NOMO-1 treated with dmso at 0.1 percent for 144 hours (cell line): ENCODE measurements around the gene TYW1.
"Not testable (repeated sequence)": the region's sequence is repeated elsewhere in the genome, so short reads cannot be mapped to it uniquely, and the experiment has no call there.

Experiments
- DNase-seq: peaks from one replicate; lab custom pipeline; 2025; ENCODE audit not compliant: unreplicated experiment; lab: John Stamatoyannopoulos, UW

Gene TYW1

DNA sequence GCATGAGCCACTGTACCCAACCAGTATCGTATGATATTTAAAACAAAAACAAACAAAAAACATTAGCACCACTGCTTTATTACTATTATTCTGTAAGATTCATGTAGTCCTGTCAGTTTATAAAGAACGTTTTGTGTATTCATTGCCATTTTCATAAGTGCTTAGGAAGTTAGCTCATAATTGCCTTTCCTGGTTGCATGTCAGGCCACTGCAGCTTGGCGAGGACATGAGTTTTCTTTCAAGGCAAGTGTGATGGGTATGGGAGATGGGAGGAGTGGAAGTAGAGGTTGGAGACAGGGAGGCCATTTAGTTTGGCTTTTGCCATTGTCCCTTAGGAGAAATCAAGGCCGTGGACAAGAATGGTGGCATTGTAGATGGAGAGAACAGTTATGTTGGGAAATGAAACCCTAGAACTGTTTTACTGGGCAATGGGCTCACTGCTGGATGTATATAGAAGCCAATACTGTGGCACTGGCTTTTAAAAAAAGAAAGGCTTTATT, 48.9 kb downstream of the TYW1 start:
- DNase-seq = no peak

DNA sequence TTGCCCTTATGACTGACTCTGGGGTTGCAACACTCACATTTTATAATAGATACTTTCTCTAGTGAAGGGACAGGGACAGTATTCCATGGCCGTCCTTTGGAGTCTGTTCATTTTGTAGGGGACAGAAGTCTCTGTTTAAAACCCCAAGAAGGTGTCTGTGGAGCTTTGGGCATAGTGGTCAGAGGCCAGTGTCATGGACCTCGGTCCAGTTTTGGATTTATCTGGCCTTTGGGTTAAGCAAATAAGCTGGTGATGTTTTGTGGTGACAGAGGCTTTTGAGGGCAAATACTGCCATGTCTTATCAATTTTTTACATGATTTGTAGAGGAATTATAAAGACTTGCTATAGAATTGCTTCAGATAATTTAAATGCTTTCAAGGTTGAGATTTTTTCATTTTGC, 50.2 kb downstream of the TYW1 start:
- DNase-seq = not testable (repeated sequence)

DNA sequence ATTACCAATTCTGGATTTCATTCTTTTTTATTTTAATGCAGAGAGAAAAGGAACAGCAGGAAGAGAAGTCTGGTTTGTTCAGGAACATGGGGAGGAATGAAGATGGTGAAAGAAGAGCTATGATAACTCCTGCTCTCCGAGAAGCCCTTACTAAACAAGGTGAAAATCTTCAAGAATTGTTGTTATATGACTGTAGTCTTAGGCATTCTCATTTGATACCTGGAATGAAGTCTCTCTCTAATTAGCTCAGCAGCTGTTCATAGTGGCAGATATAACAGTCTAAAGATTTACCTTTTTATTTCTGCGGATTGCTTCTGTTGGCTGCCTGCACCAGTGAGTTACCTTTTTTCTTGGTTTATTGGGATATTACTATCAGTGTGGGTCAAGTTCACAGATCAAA, 53.3 kb downstream of the TYW1 start:
- DNase-seq = not testable (repeated sequence)

DNA sequence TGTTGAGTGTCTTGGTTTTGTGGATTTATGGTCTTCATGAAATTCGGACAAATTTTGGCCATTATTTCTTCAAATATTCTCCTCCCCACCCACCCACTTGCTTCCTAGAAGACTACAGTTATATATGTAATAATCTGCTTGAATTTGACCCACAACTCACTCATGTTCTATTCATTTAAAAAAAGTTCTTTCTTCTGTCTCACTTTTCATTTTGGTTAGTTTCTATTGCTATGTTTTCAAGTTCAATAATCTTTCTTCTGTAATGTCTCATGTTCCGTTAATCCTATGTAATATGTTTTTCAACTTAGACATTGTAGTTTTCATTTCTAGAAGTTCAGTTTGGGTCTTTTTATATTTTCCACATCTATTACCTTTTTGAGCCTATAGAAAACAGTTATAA, 55.5 kb downstream of the TYW1 start:
- not testable (repeated sequence) for DNase-seq

DNA sequence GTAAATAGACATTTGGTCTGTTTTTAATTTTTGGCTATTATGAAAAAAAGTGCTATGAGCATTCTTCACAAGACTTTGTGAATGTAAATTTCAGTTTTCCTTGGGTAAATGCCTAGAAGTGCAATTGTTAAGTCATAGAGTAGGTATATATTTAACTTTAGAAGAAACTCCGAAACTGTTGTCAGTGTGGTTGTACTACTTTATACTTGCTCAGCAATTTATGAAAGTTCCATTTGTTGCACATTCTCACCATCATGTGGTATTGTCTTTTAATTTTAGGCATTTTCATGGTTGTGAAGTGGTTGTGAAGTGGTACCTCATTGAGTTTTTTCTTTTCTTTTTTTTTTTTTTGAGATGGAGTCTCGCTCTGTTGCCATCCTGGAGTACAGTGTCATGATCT, 60.0 kb downstream of the TYW1 start:
- no peak for DNase-seq

DNA sequence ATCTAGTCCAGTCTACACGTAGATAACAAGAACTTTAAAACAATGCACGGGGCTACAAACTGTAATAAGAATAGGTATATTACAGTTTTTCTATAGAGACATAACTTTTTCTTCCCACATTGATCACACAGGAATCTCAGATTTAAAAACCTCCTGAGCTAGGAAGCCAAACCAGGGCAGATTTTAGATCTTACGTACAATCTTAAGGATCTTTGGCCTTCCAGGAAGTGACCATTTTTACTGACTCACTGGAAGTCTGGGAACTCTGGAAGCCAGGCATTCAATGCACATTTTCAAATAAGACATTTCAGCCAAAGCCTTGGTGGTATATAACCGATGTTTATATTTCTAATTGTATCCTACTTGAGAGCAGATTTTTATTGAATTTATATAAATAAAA, 64.7 kb downstream of the TYW1 start:
- not testable (repeated sequence) for DNase-seq

DNA sequence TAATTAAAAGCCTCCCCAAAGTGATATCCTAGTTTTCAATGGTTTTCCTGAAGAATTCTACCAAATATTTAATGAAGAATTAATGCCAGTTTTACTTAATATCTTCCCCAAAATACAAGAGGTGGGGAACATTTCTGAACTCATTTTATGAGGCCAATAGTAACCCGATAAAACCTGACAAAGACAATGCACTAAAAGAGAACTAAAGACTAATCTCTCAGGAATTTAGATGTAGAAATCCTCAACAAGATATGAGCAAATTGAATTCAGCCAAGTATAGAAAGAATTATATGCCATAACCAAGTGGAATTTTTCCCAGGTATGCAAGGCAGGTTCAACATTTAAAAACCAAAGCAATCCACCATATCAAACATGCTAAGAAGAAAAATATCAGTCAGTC, 66.2 kb downstream of the TYW1 start:
- not testable (repeated sequence) for DNase-seq

DNA sequence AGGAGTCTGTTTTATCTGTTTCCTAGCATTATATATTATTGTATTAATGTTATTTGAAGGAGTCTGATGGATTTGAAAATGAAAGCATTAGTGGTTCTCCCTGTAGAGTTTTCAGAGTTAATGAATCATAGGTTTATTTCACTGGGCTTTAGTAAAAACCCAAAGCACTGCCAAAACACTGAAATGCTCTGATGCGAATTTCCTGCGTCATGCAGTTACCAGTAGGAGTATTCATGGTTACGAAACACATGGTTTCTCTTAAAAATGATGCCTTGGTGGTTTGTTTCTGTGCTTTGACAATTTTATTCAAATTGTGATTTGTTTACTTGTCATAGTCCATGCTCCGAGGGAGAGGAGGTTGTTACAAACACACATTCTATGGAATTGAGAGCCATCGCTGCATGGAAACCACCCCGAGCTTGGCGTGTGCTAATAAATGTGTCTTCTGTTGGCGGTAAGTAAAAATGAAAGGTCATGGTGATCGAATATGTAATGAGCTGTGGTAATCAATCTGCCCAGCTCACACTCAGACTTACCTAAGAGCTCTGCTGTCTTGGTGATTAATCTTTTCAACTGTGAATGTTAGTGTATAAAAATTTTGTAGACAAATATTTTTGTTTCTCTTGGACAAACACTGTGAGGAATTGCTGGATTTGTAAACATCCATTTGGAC, 70.5 kb downstream of the TYW1 start:
- DNase-seq = not testable (repeated sequence)

DNA sequence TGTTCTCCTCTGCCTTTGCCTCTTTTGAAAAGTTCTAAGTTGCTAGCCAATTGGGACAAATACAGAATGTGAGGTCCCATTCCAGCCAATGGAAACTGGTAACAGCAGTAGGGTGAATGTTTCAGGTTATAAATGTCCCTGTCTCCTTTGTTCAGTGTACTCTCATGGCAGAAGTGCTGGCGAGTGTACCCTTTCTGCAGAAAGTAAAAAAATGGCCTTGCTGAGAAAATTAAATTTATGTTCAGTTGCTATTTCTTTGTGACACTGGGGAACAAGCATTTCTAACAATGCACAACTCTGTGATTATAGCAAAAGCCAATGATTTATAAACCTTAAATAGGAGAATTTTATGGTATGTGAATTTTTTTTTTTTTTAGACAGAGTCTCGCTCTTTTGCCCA, 79.5 kb downstream of the TYW1 start:
- DNase-seq = not testable (repeated sequence)

DNA sequence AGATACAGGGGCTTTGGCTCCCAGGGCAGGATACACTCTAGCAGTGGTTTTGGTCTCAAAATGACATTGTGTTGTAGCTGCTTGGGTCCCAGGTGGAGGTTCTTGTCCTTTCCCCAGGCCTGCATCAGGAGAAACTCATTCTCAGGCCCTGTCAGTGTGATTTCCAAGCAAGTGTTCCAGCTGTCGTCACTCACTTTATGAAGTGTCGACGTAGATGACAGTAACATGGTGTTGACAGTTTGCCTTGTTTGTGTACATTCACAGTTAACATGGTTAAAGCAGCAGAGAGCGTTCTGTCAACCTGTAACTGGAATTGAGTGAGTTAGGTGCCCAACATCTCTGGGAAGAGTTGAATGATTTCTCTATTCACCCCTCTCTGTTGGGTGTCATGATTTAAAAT, 86.2 kb downstream of the TYW1 start:
- not testable (repeated sequence) for DNase-seq

DNA sequence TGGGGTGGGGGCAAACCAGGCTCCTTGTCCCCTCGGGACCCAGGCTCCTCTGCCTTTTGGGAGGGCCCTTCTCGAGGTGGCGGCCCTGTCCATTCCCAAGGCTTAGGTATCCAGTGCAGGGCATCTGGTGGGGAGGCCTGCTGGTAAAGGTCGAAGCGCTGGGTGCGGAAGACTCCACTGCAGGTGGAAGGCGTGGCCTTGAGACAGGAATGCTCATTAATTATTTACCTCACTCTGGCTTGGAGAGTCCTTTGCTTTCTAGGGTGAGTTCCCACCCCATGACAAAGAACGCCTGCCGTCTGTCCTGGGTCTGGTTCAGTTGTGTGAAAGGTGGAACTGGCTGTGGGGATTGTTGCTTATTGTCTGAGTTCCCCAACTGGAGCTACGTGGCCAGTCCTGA, 92.6 kb downstream of the TYW1 start:
- DNase-seq = not testable (repeated sequence)

DNA sequence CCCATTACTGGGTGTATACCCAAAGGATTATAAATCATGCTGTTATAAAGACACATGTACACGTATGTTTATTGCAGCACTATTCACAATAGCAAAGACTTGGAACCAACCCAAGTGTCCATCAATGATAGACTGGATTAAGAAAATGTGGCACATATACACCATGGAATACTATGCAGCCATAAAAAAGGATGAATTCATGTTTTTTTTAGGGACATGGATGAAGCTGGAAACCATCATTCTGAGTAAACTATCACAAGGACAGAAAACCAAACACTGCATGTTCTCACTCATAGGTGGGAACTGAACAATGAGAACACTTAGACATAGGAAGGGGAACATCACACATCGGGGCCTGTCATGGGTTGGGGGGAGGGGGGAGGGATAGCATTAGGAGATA, 94.4 kb downstream of the TYW1 start:
- DNase-seq = not testable (repeated sequence)

DNA sequence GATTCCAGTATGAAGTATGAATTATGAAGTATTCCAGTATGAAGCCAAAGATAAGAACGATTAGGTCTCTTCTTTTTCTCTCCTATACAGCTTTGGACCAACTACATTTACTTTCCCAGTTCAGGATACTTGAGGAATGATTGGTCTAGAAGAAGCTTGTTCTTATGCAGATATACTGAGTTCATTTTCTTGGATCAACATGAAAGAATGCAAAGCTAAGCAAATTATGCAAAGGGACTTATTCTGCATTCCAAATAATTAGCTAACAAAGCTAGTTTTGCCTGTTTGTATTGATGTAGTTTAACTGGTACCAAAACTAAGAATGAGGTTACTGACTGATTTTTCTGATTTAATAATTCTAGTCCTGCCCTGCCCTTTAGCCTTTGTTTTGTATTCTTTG, 101.4 kb downstream of the TYW1 start:
- not testable (repeated sequence) for DNase-seq

DNA sequence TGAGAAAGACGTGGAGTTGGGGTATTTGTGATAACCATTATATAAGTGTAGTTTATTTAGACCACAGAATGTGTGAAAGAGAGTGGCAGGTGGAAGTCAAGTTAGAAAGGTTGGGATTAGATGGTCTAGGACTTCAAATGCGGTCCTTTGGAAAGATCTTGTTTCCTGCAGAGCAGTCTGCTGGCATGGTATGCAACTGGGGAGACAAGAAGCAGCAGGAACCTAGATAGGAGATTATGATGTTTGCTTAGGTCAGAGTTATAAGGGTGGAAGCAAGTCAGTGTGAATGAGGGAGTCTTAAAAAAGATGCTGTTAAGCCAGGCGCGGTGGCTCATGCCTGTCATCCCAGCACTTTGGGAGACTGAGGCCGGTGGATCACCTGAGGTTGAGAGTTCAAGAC, 102.8 kb downstream of the TYW1 start:
- not testable (repeated sequence) for DNase-seq

DNA sequence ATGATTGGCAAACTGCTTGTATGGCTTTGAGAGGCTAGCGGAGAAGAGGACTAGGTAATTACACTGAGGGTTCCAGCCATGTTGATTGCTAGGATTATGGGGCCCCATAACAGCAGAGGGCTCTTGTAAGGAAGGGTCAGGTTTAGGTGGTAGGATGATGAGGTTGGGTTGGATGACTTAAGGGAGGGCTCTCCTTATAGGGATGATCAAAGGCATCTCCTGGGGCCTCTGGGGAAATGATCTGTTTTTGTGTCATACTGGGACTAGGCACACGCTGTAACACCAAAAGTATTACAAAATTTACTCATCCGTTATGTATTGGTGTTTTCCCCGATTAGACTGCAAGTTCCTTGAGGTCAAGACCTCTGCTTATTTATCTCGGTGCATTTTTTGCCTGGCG, 103.4 kb downstream of the TYW1 start:
- DNase-seq = not testable (repeated sequence)

DNA sequence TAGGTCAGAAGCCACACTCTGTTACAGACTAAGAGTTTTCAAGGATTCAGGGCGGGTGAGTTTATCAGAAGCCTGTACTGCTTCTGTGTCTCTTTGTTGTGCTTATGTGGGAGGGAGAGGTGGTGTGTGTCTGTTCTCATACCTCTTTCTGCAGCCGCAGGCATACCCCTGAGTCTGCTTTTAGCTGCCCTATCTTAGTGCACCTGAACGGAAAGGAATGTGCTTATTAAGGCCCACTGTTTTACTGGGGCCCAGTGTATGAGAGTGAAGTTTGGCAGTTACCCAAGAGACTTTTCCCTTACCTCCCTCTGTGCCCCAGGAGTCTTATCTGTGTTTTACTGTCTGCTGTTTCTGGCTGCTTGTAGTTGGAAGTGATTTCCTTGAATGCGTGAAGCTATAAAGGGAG, 104.3 kb downstream of the TYW1 start:
- DNase-seq = no peak

DNA sequence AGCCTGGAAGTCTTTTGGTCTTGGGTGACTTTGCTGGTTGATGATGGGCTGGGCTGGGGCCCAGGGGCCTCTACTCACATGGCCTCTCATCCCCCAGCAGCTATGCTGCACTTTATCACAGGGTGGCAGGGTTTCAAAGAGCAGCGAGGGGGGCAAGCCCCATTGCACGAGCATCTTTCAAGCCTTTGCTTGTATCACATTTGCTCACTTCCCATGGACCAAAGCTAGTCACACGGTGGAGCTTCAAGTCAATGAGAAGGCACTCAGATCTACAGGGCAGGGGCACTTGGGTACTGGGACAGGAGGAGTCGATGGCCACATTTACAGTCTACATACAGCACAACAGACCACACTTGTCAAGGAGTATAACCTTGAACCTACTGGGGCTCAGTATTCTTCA, 108.3 kb downstream of the TYW1 start:
- DNase-seq = not testable (repeated sequence)

DNA sequence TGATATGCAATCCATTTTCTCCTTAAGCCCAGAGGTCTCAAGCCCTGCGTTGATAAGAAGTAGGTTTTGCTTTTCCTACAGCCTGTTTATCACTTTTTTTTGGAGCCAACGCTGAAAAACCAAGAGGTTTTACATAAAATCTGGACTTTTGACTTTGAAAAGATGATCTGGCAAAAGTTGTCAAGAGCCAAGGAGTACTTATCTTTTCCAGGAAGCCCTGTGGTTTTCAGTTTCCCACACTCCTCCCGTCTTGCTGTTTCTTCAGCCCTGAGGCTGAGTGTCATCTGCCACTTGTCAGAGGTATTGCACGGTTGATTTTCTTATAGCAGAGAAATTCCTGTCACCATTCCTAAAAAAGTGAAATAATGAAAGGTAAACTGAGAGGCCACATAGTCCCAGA, 108.7 kb downstream of the TYW1 start:
- DNase-seq = no peak

DNA sequence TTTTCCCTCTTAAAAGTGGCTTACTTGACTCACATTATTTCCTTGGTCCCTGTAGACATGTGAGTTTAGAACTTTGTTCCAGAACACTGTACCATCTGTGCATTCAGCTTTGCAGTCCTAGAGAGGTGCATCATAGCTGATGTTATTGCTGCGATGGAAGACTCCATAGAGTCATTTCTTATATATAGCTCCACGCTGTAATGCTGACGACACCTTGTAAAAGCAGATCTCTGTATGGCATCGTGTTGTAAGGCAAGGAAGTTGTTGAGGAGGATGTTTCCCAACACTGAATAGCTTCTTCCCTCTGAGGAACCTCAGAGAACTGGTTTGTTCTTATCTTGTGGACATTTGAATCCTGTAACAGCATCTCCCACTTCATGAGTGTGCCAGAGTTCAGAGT, 109.6 kb downstream of the TYW1 start:
- not testable (repeated sequence) for DNase-seq

DNA sequence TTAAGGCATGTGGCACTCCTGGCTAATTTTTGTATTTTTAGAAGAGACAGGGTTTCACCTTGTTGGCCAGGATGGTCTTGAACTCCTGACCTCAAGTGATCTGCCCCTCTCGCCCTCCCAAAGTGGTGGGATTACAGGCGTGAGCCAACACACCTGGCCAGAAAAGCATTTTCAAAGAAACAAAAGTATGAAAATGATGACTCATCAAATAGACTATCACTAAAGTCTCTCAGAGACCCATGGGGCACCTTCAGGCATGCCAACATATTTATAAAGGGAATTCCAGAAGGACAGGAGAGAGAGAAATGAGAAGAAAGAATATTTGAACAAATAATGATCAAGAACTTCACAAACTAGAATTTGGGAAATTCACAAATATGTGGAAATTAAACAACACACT, 114.7 kb downstream of the TYW1 start:
- DNase-seq = not testable (repeated sequence)

DNA sequence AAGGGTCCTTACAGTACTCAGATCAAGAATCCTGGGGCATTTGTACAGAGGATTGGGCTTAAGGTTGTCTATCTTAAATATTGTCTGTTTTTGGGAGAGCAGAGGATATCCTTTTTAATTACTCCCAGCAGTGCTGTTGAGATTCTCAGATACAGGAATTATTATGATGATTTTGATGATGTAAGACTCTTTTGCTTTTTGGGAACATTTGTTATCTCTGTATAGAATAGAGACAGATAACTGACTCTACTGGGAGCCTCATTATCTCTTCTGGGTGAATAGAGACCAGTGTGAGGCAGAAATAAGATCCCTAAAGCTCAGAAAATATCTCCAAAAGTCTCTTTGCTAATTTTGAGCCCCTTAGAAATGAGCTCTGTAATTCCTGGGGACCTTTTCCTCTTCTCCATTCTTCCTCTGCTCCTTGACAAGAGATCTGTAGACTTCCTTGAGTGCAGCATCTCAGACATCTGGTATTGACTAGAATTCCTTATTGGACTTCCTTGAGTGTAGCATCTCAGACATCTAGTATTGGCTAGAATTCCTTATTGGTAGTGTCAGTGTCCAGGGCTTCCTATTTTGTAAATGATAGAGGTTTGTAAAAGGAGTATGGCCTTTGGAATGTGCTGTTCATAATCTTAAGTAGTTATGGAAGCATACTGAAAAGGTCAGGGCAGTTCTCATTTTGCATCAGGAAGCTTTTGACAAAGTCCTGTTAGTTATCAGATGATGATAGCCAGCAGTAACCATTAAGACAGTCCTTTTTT, 118.0 kb downstream of the TYW1 start:
- DNase-seq = not testable (repeated sequence)

DNA sequence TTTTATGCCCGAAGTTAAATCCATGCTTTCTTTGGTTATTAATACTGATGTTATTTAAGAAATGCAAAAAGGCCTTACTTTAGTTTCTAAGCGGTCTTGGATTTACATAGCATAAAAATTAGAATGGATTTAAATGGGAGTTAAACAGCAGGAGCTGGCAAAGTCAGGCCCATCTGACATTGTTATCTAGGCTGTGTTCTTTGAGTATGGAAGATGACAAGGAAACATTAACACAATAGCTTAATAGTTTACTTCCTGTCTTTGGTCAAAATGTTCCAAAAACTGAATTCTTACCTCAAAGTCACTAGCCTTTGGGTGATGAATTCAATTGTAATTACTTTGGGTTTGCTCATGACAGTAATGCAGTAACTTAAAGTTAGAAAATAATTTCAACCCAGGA, 123.9 kb downstream of the TYW1 start:
- not testable (repeated sequence) for DNase-seq
